AG10803 (cell line): ENCODE results near the gene CPNE1.

ENCODE experiments used
- DNase-seq: peaks from one replicate; pipeline ENCODE4 v3.0.0; 2010; ENCODE audit warnings: low read depth
- H3K4me3 ChIP-seq: 2 replicates; pipeline ENCODE4 v1.5.1; 2011; ENCODE audit warnings: mild to moderate bottlenecking, low read length, control low read depth
- TF ChIP-seq, protein P1 (sequence below): conservative IDR thresholded peaks from 2 replicates; pipeline ENCODE4 v1.5.1; 2011; ENCODE audit warnings: mild to moderate bottlenecking, low read length, control low read depth, inconsistent platforms

CPNE1 gene

GRCh38 chr20:35650632-35651031 is 14.1 kb downstream of the CPNE1 start:
- TF ChIP-seq, protein P1, sequence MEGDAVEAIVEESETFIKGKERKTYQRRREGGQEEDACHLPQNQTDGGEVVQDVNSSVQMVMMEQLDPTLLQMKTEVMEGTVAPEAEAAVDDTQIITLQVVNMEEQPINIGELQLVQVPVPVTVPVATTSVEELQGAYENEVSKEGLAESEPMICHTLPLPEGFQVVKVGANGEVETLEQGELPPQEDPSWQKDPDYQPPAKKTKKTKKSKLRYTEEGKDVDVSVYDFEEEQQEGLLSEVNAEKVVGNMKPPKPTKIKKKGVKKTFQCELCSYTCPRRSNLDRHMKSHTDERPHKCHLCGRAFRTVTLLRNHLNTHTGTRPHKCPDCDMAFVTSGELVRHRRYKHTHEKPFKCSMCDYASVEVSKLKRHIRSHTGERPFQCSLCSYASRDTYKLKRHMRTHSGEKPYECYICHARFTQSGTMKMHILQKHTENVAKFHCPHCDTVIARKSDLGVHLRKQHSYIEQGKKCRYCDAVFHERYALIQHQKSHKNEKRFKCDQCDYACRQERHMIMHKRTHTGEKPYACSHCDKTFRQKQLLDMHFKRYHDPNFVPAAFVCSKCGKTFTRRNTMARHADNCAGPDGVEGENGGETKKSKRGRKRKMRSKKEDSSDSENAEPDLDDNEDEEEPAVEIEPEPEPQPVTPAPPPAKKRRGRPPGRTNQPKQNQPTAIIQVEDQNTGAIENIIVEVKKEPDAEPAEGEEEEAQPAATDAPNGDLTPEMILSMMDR = no peak
- H3K4me3 ChIP-seq = no peak overlapping the region

GRCh38 chr20:35648836-35649235 is 15.9 kb downstream of the CPNE1 start:
- peak; percentile 33 for DNase-seq
- H3K4me3 ChIP-seq = no peak overlapping the region
- TF ChIP-seq, protein P1 = no peak

More at GRCh38 chr20:35650632-35651031, 14.1 kb downstream of the CPNE1 start:
- DNase-seq = no peak

DNA sequence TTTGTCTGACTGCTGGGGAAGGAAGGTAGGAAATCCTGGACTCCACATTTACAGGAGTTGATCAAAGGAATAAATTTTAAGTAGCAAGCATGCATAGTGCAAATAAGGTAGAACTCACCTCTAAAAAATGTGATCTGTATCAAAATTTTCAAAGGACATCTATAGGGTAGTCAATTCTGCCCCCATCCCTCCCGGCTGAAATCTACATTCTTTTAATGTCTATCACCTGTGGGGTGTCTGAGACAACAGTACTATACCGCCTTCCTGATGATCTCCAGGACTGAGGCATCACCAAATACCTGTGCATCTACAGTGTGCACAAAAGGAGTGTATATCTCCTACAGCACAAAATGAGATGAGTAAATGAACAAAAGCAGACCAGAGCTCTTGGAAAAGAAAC is 19.9 kb downstream of the CPNE1 start:
- H3K4me3 ChIP-seq = no peak overlapping the region
- TF ChIP-seq, protein P1 = no peak
- no peak for DNase-seq

DNA sequence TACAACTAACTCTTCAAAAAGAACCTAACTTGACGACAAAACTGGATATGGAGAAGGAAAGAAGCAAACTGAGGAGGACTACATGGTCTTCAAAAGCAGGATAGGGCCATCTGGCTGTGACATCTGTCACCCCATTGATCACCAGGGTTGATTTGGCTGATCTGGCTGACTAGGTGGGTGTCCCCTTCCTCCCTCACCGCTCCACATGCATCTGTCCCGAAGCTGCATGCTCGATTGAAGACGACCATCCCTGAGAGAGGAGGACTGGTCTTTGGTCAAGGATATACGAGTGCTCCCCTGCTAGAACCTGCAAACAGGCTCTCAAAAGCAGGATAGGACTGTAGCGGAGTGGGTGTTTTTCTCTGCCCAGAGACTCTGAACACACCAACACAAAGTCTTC is 21.7 kb downstream of the CPNE1 start:
- no peak overlapping the region for H3K4me3 ChIP-seq
- DNase-seq = no peak
- TF ChIP-seq, protein P1 = no peak

GRCh38 chr20:35641743-35642142 is 23.0 kb downstream of the CPNE1 start:
- TF ChIP-seq, protein P1 = no peak
- no peak overlapping the region for H3K4me3 ChIP-seq
- DNase-seq = no peak

- no peak overlapping the region for H3K4me3 ChIP-seq
- TF ChIP-seq, protein P1 = no peak
- DNase-seq = no peak
Observed at GRCh38 chr20:35640724-35641123, 24.0 kb downstream of the CPNE1 start.

DNA sequence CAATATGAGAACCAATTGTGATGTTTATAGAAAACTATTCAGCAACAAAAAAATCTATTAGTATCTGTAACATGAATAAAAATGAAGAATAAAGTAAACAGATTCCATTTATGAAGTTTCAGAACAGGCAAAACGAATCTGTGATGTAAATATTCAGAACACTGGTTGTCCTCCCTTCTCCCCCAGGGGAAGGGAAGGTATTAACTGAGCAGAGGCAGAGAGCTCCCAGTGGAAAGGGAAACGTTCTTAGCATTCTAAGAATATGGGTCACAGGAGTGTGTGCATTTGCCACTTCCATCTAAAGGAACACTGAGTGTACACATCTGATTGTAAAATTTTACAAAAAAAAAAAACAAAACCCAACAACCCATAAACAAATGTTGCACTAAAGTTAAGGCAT is 25.9 kb downstream of the CPNE1 start:
- TF ChIP-seq, protein P1 = no peak
- H3K4me3 ChIP-seq = no peak overlapping the region
- no peak for DNase-seq
